ENCODE data around the gene FER. TPM values are rescaled to one million over a fixed set of nuclear protein-coding genes. Genes with fewer than 3 reads are reported as not detected.
"Not testable (repeated sequence)": the region's sequence is repeated elsewhere in the genome, so short reads cannot be mapped to it uniquely, and the experiment has no call there.

The FER gene
- 10 to 100 TPM in 2 of 3 donors, 1 to 10 TPM in 1; 6.1 to 23.9 (median 17.9) TPM for polyA plus RNA-seq

DNA sequence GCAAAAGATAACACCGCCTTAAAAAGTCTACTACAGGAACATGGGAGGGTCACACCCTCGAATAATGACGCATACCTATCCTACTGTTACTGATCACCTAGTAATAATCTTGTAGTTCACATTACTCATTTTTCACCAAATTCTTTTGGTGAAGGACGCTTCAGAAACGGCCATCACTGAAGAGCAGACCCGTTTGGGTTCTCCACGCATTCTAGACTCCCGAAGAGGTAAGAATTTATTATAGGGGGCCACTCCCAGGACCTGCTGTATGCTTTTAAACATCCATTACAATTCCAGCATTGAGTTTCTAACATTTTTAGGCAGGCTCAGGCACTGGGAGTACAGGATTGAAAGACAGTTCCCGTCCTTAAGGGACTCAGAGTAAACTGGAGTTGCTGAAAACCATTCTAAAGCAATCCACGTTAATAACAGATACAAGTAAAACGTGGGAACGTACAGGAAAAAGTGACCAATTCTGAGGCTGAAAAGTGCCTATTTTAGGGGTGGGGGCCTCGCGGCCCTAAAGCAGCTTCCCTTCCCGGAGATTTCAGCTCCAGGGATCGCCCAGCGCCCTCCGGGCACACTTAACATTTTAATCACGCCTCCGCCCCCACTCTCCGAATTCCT lies at the start of gene FER:
Gene FER, plus strand, starts transcription at position 124 of the 627 bp plus-strand sequence. CDS start 50,286 bp downstream, outside the sequence.
- H3K27ac Mint-ChIP-seq = peak within 1 kb of the TSS; percentile 74 to 96 (median 91)
- H3K36me3 Mint-ChIP-seq = no peaks in the 10 kb centered on the region
- H3K27me3 Mint-ChIP-seq (ENCODE audit: low read depth in 3 of 3) = peaks cover 11 to 13% (median 12%) of the 10 kb centered on the region in 3 donors
- H3K9me3 Mint-ChIP-seq = no peaks in the 10 kb centered on the region
- peaks cover 13 to 22% of the 10 kb centered on the region in 2 donors for H3K4me1 Mint-ChIP-seq
- H3K4me3 Mint-ChIP-seq = peak within 1 kb of the TSS; percentile 89 to 94 (median 90)
- DNase-seq = peak; percentile 58 to 66 (median 61)

DNA sequence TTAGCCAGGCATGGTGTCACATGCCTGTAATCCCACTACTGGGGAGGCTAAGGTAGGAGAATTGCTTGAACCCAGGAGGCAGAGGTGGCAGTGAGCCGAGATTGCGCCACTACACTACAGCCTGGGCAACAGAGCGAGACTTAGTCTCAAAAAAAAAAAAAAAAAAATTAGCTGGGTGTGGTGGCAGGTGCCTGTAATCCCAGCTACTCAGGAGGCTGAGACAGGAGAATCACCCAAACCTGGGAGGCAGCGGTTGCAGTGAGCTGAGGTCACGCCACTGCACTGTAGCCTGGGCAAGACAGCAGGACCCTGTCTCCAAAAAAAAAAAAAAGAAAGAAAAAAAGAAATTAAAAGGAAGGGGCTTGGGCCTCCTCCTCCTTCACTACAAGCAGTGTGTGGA lies 47.3 kb upstream of the FER start:
- H3K4me1 Mint-ChIP-seq = peaks cover 10 to 13% of the 10 kb centered on the region in 2 donors
- H3K36me3 Mint-ChIP-seq; H3K9me3 Mint-ChIP-seq; H3K27me3 Mint-ChIP-seq (ENCODE audit: low read depth in 3 of 3); H3K4me3 Mint-ChIP-seq; H3K27ac Mint-ChIP-seq; DNase-seq: not testable (repeated sequence)

GRCh38 chr5:108700930-108701329 lies 46.8 kb upstream of the FER start:
- no peaks in the 10 kb centered on the region for H3K9me3 Mint-ChIP-seq
- H3K4me3 Mint-ChIP-seq = no peak overlapping the region
- H3K4me1 Mint-ChIP-seq = peaks cover 10 to 13% of the 10 kb centered on the region in 2 donors
- no peaks in the 10 kb centered on the region for H3K36me3 Mint-ChIP-seq
- no peak for DNase-seq
- no peak overlapping the region for H3K27ac Mint-ChIP-seq
- peaks cover 0 to 2% (median 0%) of the 10 kb centered on the region in 3 donors for H3K27me3 Mint-ChIP-seq (ENCODE audit: low read depth in 3 of 3)

DNA sequence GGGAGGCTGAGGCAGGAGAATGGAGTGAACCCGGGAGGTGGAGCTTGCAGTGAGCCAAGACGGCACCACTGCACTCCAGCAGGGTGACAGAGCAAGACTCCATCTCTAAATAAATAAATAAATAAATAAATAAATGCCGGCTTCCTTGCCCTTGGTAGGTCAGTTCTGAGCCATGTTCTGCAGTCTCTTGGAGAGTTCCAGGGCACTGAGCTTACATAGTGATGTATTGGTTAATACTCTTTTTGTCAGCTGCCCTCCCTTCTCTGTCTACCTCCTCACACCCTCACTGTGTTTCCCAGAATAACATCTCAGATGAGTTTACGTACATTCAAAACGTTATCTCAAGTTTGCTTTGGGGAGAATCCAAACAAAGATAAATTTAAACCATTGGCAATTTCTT lies 45.2 kb upstream of the FER start:
- DNase-seq = no peak
- H3K27me3 Mint-ChIP-seq (ENCODE audit: low read depth in 3 of 3) = no peaks in the 10 kb centered on the region
- H3K9me3 Mint-ChIP-seq = no peaks in the 10 kb centered on the region

DNA sequence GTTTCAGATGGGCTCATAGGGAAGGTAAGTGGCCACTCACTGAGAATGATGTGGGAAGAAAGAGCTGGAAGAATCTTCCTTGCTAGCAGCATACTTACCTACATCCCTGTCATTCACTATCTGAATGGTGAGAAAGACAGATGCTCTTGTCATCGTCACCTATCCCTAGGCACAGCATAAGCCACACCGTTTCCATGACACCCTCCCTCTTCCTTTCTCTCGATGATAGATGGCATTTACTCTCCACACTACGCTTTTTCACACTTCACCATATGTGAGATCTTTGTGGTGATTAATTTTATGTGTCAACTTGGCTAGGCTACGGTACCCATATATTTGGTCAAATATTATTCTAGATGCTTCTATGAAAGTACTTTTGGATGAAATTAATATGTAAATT lies 44.4 kb upstream of the FER start:
- Mint-ChIP-seq H3K4me3 (peak overlapping the region in 1 of 5 donors; percentile 15), H3K27me3 (ENCODE audit: low read depth in 3 of 3) (no peaks in the 10 kb centered on the region), H3K4me1 (peaks cover 10 to 13% of the 10 kb centered on the region in 2 donors), H3K36me3 (no peaks in the 10 kb centered on the region), H3K9me3 (no peaks in the 10 kb centered on the region), H3K27ac (peak overlapping the region in 1 of 6 donors; percentile 12)
- peak; percentile 26 to 52 (median 49) for DNase-seq

More for the DNA sequence above, 45.2 kb upstream of the FER start:
- no peak overlapping the region for H3K4me3 Mint-ChIP-seq
- no peaks in the 10 kb centered on the region for H3K36me3 Mint-ChIP-seq
- H3K27ac Mint-ChIP-seq = no peak overlapping the region
- H3K4me1 Mint-ChIP-seq = peaks cover 10 to 13% of the 10 kb centered on the region in 2 donors

- no peak for DNase-seq
- Mint-ChIP-seq H3K27me3 (ENCODE audit: low read depth in 3 of 3) (peaks cover 0 to 5% (median 0%) of the 10 kb centered on the region in 3 donors), H3K9me3 (no peaks in the 10 kb centered on the region), H3K36me3 (no peaks in the 10 kb centered on the region), H3K27ac (no peak overlapping the region), H3K4me3 (no peak overlapping the region), H3K4me1 (peaks cover 10 to 13% of the 10 kb centered on the region in 2 donors)
These were observed 40.6 kb upstream of the FER start for GRCh38 chr5:108707141-108707540.

DNA sequence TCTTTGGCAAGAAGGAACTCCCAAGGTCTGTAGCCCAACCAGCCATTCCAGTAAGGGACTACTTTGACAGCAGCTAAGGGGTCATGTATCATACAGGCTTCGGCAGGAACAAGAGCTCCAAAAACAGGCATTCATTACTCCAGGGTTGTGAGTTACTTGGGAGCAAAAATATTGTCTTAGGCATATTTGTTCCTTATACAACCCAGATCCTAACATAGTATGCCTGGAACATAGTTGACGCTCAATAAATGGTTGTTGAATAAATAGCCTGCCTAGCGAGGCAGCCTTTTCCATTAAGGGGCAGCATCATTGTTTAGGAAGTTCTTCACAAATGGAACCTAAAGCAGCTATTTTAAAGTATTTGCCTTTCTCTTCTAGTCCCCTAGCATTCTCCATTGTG lies 35.8 kb upstream of the FER start:
- no peak for DNase-seq
- Mint-ChIP-seq H3K9me3 (no peaks in the 10 kb centered on the region), H3K27me3 (ENCODE audit: low read depth in 3 of 3) (peaks cover 0 to 5% (median 1%) of the 10 kb centered on the region in 3 donors), H3K36me3 (no peaks in the 10 kb centered on the region), H3K4me1 (no peaks in the 10 kb centered on the region), H3K27ac (no peak overlapping the region), H3K4me3 (no peak overlapping the region)

DNA sequence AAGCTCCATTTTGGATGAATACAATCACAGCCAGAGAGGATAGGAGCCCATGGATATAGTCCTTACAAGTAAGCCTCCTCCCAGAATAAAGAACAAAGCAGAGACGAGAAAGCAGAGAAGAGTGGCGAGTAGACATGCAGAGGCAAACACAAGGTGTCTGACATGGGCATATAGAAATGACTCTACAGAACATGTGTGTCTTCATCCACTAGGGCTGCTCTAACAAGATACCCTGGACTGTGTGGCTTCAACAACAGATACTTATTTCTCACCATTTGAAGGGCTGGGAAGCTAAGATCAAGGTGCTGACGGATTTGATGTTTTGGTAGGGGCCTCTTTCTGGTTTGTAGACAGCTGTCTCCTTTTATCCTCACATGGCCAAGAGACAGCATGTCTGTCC lies 32.3 kb upstream of the FER start:
- Mint-ChIP-seq H3K27me3 (ENCODE audit: low read depth in 3 of 3) (peaks cover 0 to 1% (median under 1%) of the 10 kb centered on the region in 3 donors), H3K4me1 (no peaks in the 10 kb centered on the region), H3K4me3 (no peak overlapping the region), H3K36me3 (no peaks in the 10 kb centered on the region), H3K9me3 (no peaks in the 10 kb centered on the region), H3K27ac (no peak overlapping the region)
- DNase-seq = no peak

- H3K4me3 Mint-ChIP-seq = no peak overlapping the region
- no peaks in the 10 kb centered on the region for H3K36me3 Mint-ChIP-seq
- H3K9me3 Mint-ChIP-seq = no peaks in the 10 kb centered on the region
- no peaks in the 10 kb centered on the region for H3K4me1 Mint-ChIP-seq
- no peak overlapping the region for H3K27ac Mint-ChIP-seq
- peaks cover 0 to 1% (median 0%) of the 10 kb centered on the region in 3 donors for H3K27me3 Mint-ChIP-seq (ENCODE audit: low read depth in 3 of 3)
- DNase-seq = no peak
These were observed 27.3 kb upstream of the FER start for GRCh38 chr5:108720391-108720790.

- DNase-seq = no peak
- peak overlapping the region; percentile 31 to 95 (median 84) for H3K27ac Mint-ChIP-seq
- no peaks in the 10 kb centered on the region for H3K36me3 Mint-ChIP-seq
- peaks cover 2 to 7% (median 3%) of the 10 kb centered on the region in 3 donors for H3K27me3 Mint-ChIP-seq (ENCODE audit: low read depth in 3 of 3)
- H3K9me3 Mint-ChIP-seq = no peaks in the 10 kb centered on the region
- H3K4me1 Mint-ChIP-seq = peaks cover 25 to 33% of the 10 kb centered on the region in 2 donors
- H3K4me3 Mint-ChIP-seq = peak overlapping the region; percentile 82 to 96 (median 86)
These were observed 21.1 kb upstream of the FER start for GRCh38 chr5:108726446-108727235.

DNA sequence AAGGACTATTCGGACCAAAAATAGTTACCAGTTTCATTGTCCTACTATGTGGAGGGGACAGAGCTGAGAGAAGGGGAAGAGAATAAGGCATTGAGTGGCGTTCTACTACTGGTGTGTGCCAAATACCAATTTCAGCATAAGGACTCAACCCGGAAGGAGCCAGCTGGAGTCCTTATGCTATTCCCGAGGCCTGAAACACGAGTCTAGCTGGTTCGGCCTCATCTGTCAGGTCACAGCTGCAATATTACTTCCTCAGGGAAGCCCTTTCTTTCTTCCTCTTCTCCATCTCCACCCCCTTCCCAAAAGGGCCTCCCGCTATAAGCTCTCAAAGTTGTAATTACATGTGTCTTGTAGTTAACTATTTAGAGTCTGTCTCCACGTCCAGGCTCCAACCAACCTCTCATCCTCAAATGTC lies 20.5 kb upstream of the FER start:
- H3K36me3 Mint-ChIP-seq = no peaks in the 10 kb centered on the region
- H3K27ac Mint-ChIP-seq = peak overlapping the region; percentile 65 to 95 (median 84)
- H3K9me3 Mint-ChIP-seq = no peaks in the 10 kb centered on the region
- peaks cover 25 to 33% of the 10 kb centered on the region in 2 donors for H3K4me1 Mint-ChIP-seq
- DNase-seq = no peak
- H3K27me3 Mint-ChIP-seq (ENCODE audit: low read depth in 3 of 3) = peaks cover 2 to 8% (median 3%) of the 10 kb centered on the region in 3 donors
- peak overlapping the region; percentile 82 to 96 (median 86) for H3K4me3 Mint-ChIP-seq

DNA sequence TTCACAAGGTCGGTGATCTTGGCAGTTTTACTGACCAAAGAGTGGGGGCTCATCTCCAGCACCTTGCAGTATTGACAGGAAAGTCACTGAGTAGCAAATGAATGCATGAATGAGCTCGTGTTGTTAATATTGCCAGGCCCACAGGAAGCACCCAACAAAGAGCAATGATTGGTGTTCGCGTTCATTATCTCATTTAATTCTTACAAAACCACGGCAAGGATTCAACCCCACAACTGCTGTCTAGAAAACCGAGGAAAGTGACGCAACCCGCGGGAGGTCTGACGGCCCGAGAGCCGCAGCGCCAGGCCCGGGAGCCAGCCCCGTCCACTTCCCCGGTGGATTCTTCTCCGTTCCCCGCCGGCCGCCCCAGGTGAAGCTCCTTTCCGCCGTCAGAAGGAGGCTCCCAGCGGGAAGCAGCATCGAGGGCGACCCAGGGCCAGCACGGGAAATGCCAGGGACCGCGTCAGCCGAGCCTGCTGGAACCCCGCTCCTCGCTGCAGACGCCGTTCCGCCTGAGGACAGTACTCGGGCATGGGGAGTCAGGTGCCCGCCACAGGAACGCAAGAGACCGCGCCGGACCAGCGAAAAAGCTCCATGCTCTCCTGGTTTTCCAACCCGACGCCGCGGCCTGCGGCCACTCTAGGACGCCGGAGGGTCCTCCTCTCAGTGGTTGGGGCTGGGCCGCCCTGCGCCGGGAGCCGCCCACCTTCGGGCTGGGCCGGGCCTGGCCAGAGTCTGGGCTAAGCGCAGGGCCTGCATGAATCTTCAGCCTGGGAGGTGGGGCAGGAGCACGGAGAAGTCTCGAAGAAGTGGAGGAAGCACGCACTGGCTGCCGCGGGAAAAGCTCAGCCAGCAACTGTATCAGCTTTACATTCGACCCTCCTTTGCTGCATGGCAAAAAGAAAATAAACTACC lies 19.8 kb upstream of the FER start:
- peaks cover 25 to 33% of the 10 kb centered on the region in 2 donors for H3K4me1 Mint-ChIP-seq
- H3K27me3 Mint-ChIP-seq (ENCODE audit: low read depth in 3 of 3) = peaks cover 3 to 9% (median 3%) of the 10 kb centered on the region in 3 donors
- H3K9me3 Mint-ChIP-seq = no peaks in the 10 kb centered on the region
- DNase-seq = peak; percentile 64 to 69 (median 68)
- peak overlapping the region; percentile 82 to 96 (median 86) for H3K4me3 Mint-ChIP-seq
- no peaks in the 10 kb centered on the region for H3K36me3 Mint-ChIP-seq
- peak overlapping the region; percentile 77 to 95 (median 87) for H3K27ac Mint-ChIP-seq

DNA sequence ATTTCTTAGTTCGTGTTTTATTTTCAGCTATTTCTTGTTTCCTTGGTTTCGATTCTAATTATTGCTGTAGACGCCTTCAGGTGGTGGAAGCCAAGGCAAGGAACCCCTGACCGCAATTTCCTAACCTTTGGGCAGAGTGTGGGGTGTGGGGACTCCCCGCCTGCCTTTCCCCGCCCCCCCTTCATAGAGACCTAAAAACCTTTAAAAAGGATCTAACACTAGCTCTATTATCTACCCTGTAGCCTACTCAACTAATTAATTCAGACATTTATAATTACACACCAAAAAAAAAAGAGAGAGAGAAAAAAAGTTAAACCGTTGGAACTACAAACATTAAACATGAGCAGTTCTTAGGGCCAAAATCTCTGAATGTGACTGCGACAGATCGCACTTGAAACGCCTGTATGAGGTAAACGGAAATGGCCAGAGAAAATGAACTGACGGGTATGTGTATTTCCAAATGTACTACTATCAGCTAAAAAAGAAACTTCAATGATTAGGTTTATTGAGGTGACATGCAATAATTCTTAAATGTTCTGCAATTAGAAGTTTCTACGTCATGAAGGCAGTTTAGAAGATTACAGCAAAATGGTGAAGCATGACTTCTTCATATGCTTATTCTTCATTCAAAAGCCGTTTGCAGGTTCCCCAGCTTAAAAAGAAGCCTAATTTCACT lies 19.0 kb upstream of the FER start:
- H3K27ac Mint-ChIP-seq = peak overlapping the region; percentile 71 to 94 (median 82)
- H3K9me3 Mint-ChIP-seq = no peaks in the 10 kb centered on the region
- peaks cover 3 to 9% (median 5%) of the 10 kb centered on the region in 3 donors for H3K27me3 Mint-ChIP-seq (ENCODE audit: low read depth in 3 of 3)
- peak overlapping the region; percentile 82 to 96 (median 86) for H3K4me3 Mint-ChIP-seq
- H3K4me1 Mint-ChIP-seq = peaks cover 25 to 33% of the 10 kb centered on the region in 2 donors
- peak in 2 of 3 donors; percentile 58 to 61 for DNase-seq
- no peaks in the 10 kb centered on the region for H3K36me3 Mint-ChIP-seq

Measured in immature natural killer cell (primary cell).